PFSK-1 (cell line): Measurements from ENCODE around the gene SLC37A3.

Experiments used
- POLR2AphosphoS5 ChIP-seq: IDR thresholded peaks from 2 replicates; pipeline ENCODE4 v1.6.1; 2012; ENCODE audit warnings: low read depth, mild to moderate bottlenecking, control low read depth, low read length, moderate library complexity
- REST ChIP-seq, 2 experiments: IDR thresholded peaks; 2 replicates each; pipeline versions ENCODE4 v1.6.1 to v1.8.0; 2011 to 2012; ENCODE audit warnings: low read depth in 2 of 2, low read length in 2 of 2, control low read depth in 1 of 2, inconsistent platforms in 1 of 2, mild to moderate bottlenecking in 1 of 2, moderate library complexity in 1 of 2; ENCODE audit not compliant: insufficient read depth in 1 of 2
- SIN3A ChIP-seq: IDR thresholded peaks from 2 replicates; pipeline ENCODE4 v1.6.1; 2012; ENCODE audit warnings: mild to moderate bottlenecking, low read length, moderate library complexity, borderline replicate concordance; ENCODE audit not compliant: insufficient read depth
- TAF1 ChIP-seq: IDR thresholded peaks from 2 replicates; pipeline ENCODE4 v1.6.1; 2012; ENCODE audit warnings: low read length, control low read depth, borderline replicate concordance; ENCODE audit not compliant: insufficient read depth

DNA sequence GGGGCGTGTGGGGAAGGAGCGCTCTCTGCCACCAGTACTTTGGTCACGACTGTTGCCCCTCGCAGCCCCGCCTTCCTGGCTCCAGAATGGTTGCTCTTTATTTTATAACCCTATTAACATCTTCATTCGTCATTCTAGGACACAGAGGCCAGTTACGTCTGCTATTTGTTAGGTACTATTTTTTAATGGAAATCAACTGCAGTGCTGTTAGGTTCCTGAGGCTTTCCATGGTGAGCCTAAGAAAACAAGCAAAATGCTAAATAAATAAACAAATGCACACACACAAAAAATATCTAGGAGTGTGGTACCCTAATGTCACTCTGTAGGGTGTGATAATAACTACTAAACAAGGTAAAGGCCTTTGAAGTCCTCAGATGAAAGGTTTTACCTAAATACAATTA is 71.1 kb downstream of the SLC37A3 start:
- no peak for TF ChIP-seq REST (IDR thresholded peaks at IDR 0.05; ENCODE audit: insufficient read depth in 1 of 2, low read depth in 2 of 2, low read length in 2 of 2)
- TF ChIP-seq TAF1 = no peak
- TF ChIP-seq POLR2AphosphoS5 = no peak
- TF ChIP-seq SIN3A = no peak
